ENCODE results near the gene CCR5AS.
"Not testable (repeated sequence)": the region's sequence is repeated elsewhere in the genome, so short reads cannot be mapped to it uniquely, and the experiment has no call there.

Gene CCR5AS

DNA sequence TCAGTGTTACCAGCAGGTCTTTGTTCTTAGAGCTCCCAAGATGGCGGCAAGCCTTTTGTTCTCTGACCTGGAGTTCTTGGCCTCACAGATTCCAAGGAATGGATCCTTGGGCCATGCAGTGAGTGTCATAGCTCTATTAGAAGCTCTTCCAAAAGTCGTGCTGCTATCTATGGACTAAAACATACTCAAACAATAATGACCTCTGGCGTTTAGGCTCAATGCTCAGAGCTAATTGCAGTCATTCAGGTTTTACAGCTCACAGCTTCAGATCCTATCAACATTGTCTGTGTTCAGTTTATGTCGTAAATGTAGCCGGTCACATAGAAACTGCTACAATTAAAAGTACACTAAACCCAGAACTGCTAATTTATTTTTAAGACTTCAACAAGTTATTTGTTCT, 22.4 kb upstream of the CCR5AS start:
- no peak for DNase-seq (ENCODE audit: low read depth in 2 of 2)

DNA sequence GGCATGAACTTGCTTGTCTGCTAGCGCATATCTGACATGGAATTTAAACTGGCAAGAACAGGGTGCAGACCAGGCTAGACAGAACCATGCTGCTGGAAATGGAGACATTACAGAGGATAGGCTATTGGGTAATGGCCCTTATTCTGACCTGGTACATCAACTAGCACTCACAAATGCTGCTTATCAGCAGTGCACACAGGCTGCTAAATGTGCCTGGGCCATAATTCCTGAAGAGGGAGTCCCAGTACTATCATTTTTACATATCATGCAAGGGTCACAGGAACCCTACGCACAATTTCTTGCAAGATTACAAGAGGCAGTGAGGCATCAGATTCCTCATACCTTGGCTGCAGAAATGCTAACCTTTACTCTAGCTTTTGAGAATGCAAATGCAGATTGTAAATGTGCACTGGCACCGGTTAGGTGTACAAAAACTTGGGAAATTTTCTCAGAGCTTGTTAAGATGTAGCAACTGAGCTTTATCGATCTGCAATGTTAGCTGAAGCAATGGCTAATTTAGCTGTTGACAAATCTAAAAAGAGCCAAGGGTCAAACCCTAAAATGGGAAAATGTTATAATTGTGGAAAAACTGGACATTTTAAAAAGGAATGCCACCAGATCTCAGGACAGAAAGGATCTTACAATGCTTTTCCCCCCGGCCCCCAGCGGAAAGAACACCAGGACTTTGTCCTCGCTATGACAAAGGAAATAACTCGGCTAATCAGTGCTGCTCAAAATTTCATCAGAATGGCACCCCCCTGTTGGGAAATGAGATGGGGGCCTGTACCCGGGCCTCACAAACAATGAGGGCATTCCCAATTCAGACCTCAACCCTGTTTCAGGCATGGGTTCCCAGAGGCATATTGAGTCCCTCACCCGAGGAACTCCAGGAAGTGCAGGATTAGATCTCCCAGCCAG, 21.3 kb upstream of the CCR5AS start:
- no peak for DNase-seq (ENCODE audit: low read depth in 2 of 2)

DNA sequence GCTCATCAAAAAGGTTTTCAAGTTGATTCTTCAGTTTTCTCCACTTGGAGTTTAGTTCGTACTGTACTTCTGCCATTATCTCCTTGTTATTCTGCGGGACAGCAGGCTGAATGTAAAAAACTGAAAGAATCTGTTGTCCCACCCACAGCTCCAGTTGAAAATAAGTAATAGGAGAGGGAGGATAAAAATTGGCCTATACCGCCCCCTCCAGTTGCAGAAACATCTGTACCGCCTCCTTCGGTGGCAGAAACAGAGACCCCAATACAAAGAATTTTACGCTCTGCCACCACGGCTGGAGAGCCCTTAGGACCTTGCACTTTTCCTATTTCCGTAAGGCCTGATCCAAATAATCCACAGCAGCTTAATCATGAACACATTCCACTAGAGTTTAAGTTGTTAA, 20.5 kb upstream of the CCR5AS start:
- not testable (repeated sequence) for DNase-seq (ENCODE audit: low read depth in 2 of 2)

DNA sequence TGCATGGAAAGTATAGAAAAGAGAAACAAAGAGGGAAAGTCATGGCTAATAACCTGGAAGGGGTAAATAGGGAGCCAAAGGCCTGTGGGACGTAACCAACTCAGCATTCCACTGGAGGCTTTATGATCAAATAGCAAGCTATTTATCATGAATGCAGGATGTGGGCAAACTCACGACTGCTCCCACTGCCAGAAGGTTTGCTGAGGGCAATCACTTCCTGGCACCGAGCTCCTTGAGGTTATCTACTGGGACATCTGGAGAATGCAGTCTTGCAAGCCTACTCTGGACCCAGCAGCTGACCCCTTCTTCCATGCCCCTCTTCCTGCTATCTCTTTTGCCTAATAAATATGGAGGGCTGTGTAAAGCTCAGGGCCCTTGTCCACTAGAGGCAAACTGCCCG, 19.6 kb upstream of the CCR5AS start:
- not testable (repeated sequence) for DNase-seq (ENCODE audit: low read depth in 2 of 2)

DNA sequence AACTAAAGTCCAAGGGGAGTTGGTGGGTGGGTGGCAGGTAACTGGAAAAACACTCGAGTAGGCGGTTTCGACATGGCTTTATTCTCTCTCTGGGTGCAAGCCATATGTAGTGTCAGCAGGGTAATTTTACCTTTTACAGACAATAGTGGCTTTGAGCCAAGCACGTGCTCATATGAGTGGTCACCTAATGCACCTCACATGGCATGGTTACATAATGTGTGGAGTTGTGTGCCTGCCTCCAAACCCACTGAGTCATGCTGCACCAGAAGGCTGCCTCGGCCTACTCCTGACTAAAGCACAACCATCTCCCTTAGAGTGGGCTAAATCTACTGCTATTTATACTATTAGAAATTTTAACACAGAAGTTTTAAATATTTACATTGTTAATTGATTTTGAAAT, 16.7 kb upstream of the CCR5AS start:
- DNase-seq (ENCODE audit: low read depth in 2 of 2) = no peak

DNA sequence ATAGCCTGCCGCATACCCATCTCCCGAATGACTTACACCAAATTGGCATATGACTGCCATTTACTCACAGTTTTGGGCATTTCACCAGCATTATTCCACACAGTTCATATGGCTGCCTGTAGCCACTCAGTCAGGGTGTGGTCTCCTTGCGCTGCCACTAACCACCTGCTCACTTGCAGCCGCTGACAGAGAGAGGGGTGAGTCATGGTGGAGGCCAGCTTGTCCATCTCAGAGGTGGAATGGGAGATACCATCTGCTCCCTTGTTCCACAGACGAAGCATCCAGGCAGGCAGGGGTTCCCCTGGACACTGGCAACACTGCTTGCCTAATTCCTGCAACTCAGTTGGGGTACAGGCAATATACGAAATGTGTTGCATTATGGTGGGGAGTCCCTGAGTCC, 15.8 kb upstream of the CCR5AS start:
- DNase-seq (ENCODE audit: low read depth in 2 of 2) = no peak

DNA sequence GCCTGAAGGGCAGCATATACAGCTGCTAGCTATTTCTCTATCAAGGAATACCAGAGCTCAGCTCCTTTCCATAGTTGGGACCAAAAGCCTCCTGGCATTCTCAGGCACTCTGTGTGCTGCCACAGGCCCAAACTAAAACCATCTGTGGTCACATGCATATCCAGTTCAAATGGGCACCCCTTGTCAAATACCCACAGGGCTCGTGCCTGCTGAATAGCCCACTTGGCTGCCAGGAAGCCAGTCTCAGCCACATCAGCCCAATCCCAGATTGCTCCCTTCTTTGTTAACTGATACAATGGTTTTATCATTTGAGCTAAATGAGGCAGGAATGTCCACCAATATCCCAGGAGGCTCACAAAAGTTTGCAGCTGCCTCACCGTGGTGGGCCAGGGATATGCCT, 14.1 kb upstream of the CCR5AS start:
- no peak for DNase-seq (ENCODE audit: low read depth in 2 of 2)

DNA sequence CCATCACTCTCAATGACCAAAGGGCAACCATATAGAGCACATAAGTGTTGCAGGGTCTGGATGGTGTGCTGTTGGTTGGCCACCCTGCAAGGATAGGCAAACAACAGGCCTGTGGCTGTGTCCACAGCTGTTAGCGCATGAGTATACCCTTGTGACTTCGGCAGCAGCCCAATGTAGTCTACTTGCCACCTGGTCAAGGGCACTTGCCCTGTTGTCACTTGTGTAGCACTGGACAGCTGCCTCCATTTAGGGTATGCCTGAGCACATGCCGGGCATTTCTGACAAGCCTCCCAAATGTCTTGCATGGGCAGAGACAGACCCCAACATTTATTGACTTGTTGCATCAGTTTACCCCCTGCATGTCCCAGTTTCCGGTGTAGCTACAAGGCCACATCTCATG, 12.9 kb upstream of the CCR5AS start:
- no peak for DNase-seq (ENCODE audit: low read depth in 2 of 2)

DNA sequence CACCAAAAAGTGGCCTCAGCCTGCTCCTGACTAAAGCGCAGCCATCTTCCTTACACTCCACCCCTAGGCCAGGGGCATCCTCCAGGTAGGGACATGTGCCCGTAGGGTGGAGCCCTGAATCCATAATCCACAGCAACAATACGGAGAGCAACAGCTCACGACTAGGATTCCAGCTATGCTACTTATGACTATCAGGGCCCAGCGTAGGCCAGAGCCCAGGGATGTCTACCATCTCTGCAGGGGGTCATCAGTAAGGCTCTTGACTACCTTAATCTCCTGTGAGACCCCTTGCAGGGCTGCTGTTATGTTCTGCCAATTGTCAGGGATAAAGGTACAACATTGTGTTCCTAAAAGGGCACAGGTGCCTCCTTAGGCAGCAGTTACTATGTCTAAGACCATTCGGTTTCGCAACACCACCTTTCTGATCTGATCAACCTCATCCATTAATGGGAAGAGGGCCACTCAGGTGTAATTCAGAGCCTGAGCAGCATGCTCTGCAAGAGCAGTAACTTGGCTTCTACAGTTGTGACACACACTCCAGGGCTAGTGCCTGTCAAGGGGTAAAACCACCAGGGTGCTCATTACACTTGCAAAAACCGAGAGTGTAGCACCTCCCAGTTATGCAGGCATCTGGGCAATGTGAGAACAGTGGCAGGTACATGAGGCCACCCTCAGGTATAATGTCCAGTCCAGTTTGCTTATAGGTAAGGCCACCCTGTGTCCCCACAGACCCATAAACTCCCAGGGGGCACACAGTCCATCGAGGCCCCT, 11.2 kb upstream of the CCR5AS start:
- DNase-seq (ENCODE audit: low read depth in 2 of 2) = no peak

DNA sequence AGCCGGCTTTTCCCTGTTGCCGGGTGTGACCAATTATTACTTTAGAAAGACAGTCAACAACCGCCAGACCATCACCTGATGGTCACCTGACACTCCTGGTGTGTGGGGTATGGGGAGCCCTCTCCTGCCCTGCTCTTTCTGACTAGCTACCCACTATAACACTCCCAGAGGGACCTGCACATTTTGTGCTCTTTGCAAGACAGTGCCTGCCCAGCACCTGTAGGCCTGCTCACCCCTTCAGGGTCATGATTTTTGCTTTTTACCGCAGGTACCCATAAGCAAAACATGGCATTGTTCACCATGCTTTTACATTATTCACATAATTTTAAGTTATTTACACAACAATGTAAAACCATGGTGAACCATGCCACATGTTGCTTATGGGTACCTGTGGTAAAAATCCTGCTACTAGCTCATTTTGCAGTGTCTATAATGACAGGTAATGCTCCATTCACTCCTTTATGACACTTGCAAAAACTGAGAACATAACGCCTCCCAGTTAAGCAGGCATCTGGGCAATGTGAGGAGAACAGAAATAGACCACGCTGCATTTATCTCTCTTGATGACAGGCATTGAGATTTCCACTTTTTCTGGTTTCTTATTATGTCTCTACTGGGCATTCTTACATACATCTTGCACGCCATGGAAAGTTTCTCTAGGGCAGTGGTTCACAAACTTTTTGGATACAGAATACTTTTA, 10.1 kb upstream of the CCR5AS start:
- no peak for DNase-seq (ENCODE audit: low read depth in 2 of 2)

DNA sequence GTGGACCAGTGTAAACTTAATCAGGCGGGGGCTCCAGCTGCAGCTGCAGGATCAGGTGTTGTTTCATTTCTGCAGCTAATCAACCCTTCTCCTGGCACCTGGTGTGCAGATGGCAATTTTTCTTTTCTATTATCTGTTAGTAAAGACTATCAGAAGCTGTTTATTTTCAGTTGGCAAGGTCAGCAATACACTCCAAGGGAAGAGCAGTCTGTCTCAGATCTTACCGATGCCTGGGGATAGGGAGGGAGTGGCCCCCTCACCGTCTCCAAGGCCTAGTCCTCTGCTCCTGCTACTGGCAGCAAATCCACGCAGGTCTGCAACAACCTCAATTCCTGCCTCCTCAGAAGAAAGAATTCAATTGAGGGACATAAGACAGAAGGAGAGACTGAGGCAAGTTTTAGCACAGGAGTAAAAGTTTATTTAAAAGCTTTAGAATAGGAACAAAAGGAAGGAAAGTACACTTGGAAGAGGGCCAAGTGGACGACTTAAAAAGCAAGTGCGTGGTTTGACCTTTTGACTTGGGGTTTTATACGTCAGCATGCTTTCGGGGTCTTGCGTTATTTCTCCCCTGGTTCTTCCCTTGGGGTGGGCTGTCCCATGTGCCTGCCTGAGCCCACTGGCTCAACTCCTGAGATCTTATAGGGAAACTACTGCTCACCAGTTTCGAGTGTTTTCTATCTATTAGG, 9.4 kb upstream of the CCR5AS start:
- DNase-seq (ENCODE audit: low read depth in 2 of 2) = no peak

DNA sequence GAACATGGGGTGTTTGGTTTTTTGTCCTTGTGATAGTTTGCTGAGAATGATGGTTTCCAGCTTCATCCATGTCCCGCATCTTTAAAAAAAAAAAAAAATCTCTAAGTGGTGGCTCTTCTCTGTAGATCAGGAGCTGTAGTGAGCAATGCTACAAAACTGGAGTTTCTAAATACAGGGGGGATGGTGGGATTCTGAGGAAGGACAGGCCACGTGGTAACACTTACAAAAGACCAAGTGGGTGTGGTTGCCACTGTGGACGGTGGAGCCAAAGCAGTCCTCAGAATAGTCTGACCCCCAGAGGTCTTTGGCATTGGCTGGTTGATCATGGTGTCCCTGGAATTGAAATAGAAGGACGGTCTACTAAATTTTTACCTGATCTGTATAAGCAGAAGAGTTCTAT, 7.9 kb upstream of the CCR5AS start:
- no peak for DNase-seq (ENCODE audit: low read depth in 2 of 2)

DNA sequence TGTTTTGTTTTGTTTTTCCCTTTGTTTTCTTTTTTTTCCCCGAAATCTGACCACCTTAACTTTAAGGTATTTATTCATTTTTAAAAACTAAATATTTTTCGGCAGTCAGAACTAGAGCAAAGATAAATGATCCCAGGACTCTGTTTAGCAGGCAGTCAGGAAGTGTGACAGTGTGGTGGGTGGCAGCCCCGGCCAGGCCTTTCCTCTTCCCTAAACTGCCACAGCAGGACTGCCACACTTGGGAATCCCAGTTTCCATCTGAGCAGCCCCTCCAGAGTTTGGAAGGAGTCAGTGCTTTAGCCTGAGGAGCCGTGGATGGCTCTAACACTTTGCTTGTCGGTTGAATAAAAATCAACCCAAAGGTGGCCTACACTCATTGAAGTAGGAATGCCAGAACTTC, 7.1 kb upstream of the CCR5AS start:
- DNase-seq (ENCODE audit: low read depth in 2 of 2) = no peak

DNA sequence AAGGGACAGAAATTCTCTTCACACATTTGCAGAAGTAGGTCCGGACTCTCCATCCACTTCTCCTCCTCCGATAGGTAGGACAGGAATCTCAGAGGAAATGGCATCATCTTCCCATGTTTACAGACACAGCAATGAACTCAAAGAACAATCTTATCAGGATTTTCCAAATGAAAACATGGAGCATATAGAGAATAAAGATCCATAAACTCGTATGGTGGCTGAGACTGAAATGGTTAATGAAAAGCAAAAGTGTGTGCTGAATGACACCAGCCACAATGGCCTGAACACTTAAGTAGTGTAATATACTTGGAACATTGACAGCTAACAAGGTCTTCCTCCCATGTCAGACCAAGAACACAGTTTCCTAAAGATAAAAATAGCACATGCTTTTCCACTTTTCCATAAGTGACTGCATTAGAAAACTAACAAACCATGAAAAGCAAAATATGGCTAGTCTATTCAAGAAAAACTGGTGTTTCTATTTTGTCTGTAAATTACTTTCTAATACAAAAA, 6.0 kb upstream of the CCR5AS start:
- DNase-seq (ENCODE audit: low read depth in 2 of 2) = no peak

DNA sequence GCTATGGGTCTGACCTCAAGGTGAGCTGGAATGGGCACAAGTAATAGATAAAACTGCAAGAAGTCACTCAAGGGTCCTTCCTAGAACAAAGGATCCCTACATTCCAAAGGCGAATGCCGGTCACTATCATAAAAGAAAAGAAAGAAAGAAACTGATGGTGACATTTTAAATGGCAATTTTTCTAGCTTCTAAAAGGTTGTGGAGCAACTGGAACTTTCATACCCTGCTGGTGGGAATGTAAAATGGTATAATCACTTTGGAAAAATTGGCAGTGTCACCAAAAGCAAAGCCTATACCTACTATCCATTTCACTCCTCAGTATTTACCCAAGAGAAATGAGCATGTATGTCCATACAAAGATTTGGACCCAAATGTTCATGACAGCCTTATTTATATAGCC, 4.4 kb upstream of the CCR5AS start:
- no peak for DNase-seq (ENCODE audit: low read depth in 2 of 2)

DNA sequence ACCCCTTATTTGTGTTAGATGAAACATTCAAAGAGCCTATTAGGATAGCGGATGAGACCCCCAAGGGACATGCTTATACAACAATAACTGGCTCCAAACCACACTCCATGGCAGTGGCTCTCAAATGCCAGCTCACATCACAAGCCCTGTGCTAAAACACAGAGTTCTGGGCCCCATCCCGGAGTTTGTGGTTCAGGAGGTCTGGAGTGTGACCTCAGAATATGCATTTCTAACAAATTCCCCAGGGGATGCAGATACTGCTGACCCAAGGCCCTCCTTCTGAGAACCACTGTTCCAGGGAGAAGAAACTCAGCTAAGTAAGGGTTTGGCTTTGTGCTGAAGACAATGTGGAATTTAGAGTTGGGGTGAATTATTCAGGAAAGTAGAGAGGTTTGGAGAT, 3.8 kb upstream of the CCR5AS start:
- no peak for DNase-seq (ENCODE audit: low read depth in 2 of 2)

DNA sequence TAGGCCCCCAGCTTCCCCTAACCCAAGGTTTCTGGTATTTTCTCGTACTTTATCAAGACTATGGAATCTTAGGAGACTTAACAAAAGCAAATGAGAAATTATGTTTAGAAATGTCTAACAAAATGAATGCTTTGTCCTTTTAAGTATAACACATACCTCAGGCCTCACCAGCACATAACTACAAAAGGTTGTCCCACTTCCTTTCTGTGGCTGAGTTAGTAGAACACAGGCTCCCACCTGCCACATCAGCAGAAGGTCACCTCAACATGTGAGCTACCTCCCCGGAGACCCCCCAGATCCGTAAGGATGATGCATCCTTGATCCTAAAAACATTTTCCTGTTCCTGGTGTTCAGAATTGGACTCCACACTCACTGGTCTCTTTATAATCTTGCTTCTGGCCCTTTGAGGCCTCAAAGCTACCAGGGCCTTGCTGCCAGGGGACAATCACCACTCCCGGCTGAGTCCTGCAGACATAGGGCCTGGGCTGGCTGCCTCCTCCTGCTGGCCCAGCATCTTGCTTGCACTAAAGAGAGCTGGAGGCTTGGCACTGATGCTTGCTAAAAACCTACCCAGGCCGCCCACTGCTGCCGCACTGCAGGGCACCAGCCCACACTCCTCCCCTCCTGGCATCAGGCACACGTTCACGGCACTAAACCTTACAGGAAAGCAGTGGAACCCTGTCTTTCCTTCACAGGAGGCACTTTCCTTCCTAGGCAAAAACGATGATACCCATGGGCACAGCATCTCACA, 3.0 kb upstream of the CCR5AS start:
- no peak for DNase-seq (ENCODE audit: low read depth in 2 of 2)

DNA sequence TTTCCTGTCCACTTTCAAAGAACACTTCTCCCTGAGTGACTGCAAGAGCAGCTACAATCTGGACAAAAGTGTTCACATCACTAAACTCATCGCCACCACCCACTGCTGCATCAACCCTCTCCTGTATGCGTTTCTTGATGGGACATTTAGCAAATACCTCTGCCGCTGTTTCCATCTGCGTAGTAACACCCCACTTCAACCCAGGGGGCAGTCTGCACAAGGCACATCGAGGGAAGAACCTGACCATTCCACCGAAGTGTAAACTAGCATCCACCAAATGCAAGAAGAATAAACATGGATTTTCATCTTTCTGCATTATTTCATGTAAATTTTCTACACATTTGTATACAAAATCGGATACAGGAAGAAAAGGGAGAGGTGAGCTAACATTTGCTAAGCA, 2.0 kb upstream of the CCR5AS start:
- no peak for DNase-seq (ENCODE audit: low read depth in 2 of 2)

DNA sequence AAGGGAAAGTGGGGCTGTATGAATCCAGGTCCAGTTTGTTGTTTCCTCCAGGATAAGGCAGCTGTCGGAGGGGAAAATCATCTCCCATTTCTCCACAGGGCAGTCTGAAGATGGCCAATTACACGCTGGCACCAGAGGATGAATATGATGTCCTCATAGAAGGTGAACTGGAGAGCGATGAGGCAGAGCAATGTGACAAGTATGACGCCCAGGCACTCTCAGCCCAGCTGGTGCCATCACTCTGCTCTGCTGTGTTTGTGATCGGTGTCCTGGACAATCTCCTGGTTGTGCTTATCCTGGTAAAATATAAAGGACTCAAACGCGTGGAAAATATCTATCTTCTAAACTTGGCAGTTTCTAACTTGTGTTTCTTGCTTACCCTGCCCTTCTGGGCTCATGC, 1.1 kb upstream of the CCR5AS start:
- DNase-seq (ENCODE audit: low read depth in 2 of 2) = no peak

DNA sequence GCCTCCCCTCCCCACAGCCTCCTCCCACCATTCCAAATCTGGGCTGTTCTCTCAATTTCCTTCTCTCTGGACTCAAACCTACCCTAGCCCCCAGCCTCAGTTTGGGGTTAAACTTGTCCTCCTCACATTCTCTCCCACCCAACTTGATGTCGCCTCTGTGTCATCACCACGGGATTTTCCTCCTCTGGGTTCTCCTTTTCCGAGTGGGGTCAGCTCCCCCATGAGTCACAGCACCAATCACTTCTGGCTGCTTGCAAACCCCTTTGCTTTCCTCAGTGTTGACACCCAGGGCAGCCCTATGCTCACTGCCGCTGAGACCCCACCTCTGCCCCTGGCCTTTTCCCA, 451 bp downstream of the CCR5AS start:
- no peak for DNase-seq (ENCODE audit: low read depth in 2 of 2)

Measured in stimulated activated CD4-positive, alpha-beta T cell treated with anti-CD3 and anti-CD28 coated beads, Interleukin-1b, Interleukin-23, amount 100 ng/mL, for 1 hour (primary cell).